ENCODE results near the gene ASB10. TPM values are rescaled to one million over a fixed set of nuclear protein-coding genes. Genes with fewer than 3 reads are reported as not detected.

The ASB10 gene
- total RNA-seq, 1 experiment from 2014 or later: not detected

GRCh38 chr7:151194188-151194587, 7.1 kb upstream of the ASB10 start:
- in situ Hi-C loops (cut with HindIII; ENCODE audit: low pct_unique_long_range_greater_than_20kb, low sequenced_read_pairs): no loop called here
- no peak for DNase-seq (ENCODE audit: low read depth)

GRCh38 chr7:151193203-151193978, 6.3 kb upstream of the ASB10 start:
- in situ Hi-C loops (cut with HindIII; ENCODE audit: low pct_unique_long_range_greater_than_20kb, low sequenced_read_pairs): no loop called here
- no peak for DNase-seq (ENCODE audit: low read depth)

GRCh38 chr7:151192002-151192539, 5.0 kb upstream of the ASB10 start:
- no peak for DNase-seq (ENCODE audit: low read depth)
- in situ Hi-C loops (cut with HindIII; ENCODE audit: low pct_unique_long_range_greater_than_20kb, low sequenced_read_pairs): no loop called here

GRCh38 chr7:151191544-151191943, 4.5 kb upstream of the ASB10 start:
- DNase-seq (ENCODE audit: low read depth): no peak
- in situ Hi-C loops (cut with HindIII; ENCODE audit: low pct_unique_long_range_greater_than_20kb, low sequenced_read_pairs): no loop called here

- no peak for DNase-seq (ENCODE audit: low read depth)
- in situ Hi-C loops (cut with HindIII; ENCODE audit: low pct_unique_long_range_greater_than_20kb, low sequenced_read_pairs): no loop called here
These were observed 2.0 kb upstream of the ASB10 start for GRCh38 chr7:151189038-151189437.

GRCh38 chr7:151188252-151188542, 1.1 kb upstream of the ASB10 start:
- in situ Hi-C loops (cut with HindIII; ENCODE audit: low pct_unique_long_range_greater_than_20kb, low sequenced_read_pairs): no loop called here
- DNase-seq (ENCODE audit: low read depth): no peak

- no peak for DNase-seq (ENCODE audit: low read depth)
- in situ Hi-C loops (cut with HindIII; ENCODE audit: low pct_unique_long_range_greater_than_20kb, low sequenced_read_pairs): no loop called here
These were observed 580 bp upstream of the ASB10 start for GRCh38 chr7:151187409-151188251.

- no peak for DNase-seq (ENCODE audit: low read depth)
- in situ Hi-C loops (cut with HindIII; ENCODE audit: low pct_unique_long_range_greater_than_20kb, low sequenced_read_pairs): no loop called here
These were observed 1.0 kb downstream of the ASB10 start for GRCh38 chr7:151185762-151186639.

- in situ Hi-C loops (cut with HindIII; ENCODE audit: low pct_unique_long_range_greater_than_20kb, low sequenced_read_pairs): no loop called here
- no peak for DNase-seq (ENCODE audit: low read depth)
These were observed 6.0 kb downstream of the ASB10 start for GRCh38 chr7:151181011-151181431.

- DNase-seq (ENCODE audit: low read depth): no peak
- in situ Hi-C loops (cut with HindIII; ENCODE audit: low pct_unique_long_range_greater_than_20kb, low sequenced_read_pairs): no loop called here
These were observed 7.1 kb downstream of the ASB10 start for GRCh38 chr7:151179946-151180345.

- in situ Hi-C loops (cut with HindIII; ENCODE audit: low pct_unique_long_range_greater_than_20kb, low sequenced_read_pairs): no loop called here
- DNase-seq (ENCODE audit: low read depth): no peak
These were observed 7.7 kb downstream of the ASB10 start for GRCh38 chr7:151179287-151179860.

- DNase-seq (ENCODE audit: low read depth): no peak
- in situ Hi-C loops (cut with HindIII; ENCODE audit: low pct_unique_long_range_greater_than_20kb, low sequenced_read_pairs): no loop called here
These were observed 8.2 kb downstream of the ASB10 start for GRCh38 chr7:151178831-151179230.

GRCh38 chr7:151178236-151178635, 8.8 kb downstream of the ASB10 start:
- in situ Hi-C loops (cut with HindIII; ENCODE audit: low pct_unique_long_range_greater_than_20kb, low sequenced_read_pairs): no loop called here
- DNase-seq (ENCODE audit: low read depth): no peak

GRCh38 chr7:151177310-151177709, 9.7 kb downstream of the ASB10 start:
- in situ Hi-C loops (cut with HindIII; ENCODE audit: low pct_unique_long_range_greater_than_20kb, low sequenced_read_pairs): no loop called here
- no peak for DNase-seq (ENCODE audit: low read depth)

GRCh38 chr7:151176401-151176800, 10.6 kb downstream of the ASB10 start:
- DNase-seq (ENCODE audit: low read depth): no peak
- in situ Hi-C loops (cut with HindIII; ENCODE audit: low pct_unique_long_range_greater_than_20kb, low sequenced_read_pairs): no loop called here

GRCh38 chr7:151175793-151176311, 11.2 kb downstream of the ASB10 start:
- in situ Hi-C loops (cut with HindIII; ENCODE audit: low pct_unique_long_range_greater_than_20kb, low sequenced_read_pairs): no loop called here
- DNase-seq (ENCODE audit: low read depth): no peak

GRCh38 chr7:151175047-151175792, 11.8 kb downstream of the ASB10 start:
- DNase-seq (ENCODE audit: low read depth): no peak
- in situ Hi-C loops (cut with HindIII; ENCODE audit: low pct_unique_long_range_greater_than_20kb, low sequenced_read_pairs): no loop called here

Measured in Caki2 (cell line).